Keratinocyte (primary cell): ENCODE results near the gene SCT. TPM values are rescaled to one million over a fixed set of nuclear protein-coding genes. Genes with fewer than 3 reads are reported as not detected.

ENCODE experiments used
- DNase-seq: peaks from one replicate; pipeline ENCODE4 v3.0.0-alpha.2; 2011; ENCODE audit warnings: low read depth, missing footprints, low spot score
- FAIRE-seq: peaks from 2 replicates; lab custom pipeline; 2011; peaks lifted over from hg19 to GRCh38; lab: Jason Lieb, UNC
- H2AFZ ChIP-seq: 2 replicates; pipeline ENCODE4 v1.6.0; 2012; ENCODE audit warnings: low read length, control low read depth, inconsistent platforms; ENCODE audit not compliant: control insufficient read depth
- H3K27ac ChIP-seq: 2 replicates; pipeline ENCODE4 v1.5.1; 2011; ENCODE audit warnings: low read length; ENCODE audit not compliant: control insufficient read depth, insufficient read depth
- H3K27me3 ChIP-seq: 3 replicates; pipeline ENCODE4 v1.6.0; 2011; ENCODE audit warnings: low read length; ENCODE audit not compliant: control insufficient read depth, insufficient read depth; ENCODE audit errors: extremely low read depth
- H3K36me3 ChIP-seq, 2 experiments: 2 replicates in 1 of 2; 3 replicates in 1 of 2; pipeline ENCODE4 v1.5.1; 2011; ENCODE audit warnings: low read length in 2 of 2, mild to moderate bottlenecking in 1 of 2; ENCODE audit not compliant: control insufficient read depth in 2 of 2, insufficient read depth in 2 of 2; ENCODE audit errors: extremely low read depth in 1 of 2
- H3K4me1 ChIP-seq: 3 replicates; pipeline ENCODE4 v1.5.1; 2011; ENCODE audit warnings: low read length; ENCODE audit not compliant: control insufficient read depth, insufficient read depth; ENCODE audit errors: extremely low read depth
- H3K4me2 ChIP-seq: 3 replicates; pipeline ENCODE4 v1.6.0; 2011; ENCODE audit warnings: low read depth, low read length; ENCODE audit not compliant: control insufficient read depth, insufficient read depth; ENCODE audit errors: extremely low read depth
- H3K4me3 ChIP-seq, 3 experiments: fragments of 200-600 bp in 1 of 3; sonication (generic) in 1 of 3; 2 replicates in 2 of 3; 3 replicates in 1 of 3; pipeline ENCODE4 v1.5.1; 2011 to 2016; ENCODE audit warnings: low read length in 3 of 3, mild to moderate bottlenecking in 3 of 3, control low read depth in 2 of 3, inconsistent platforms in 1 of 3, low read depth in 1 of 3, mixed read lengths in 1 of 3, mixed run types in 1 of 3, moderate library complexity in 1 of 3; ENCODE audit not compliant: control insufficient read depth in 2 of 3, insufficient read depth in 2 of 3; ENCODE audit errors: extremely low read depth in 1 of 3
- H3K79me2 ChIP-seq: 2 replicates; pipeline ENCODE4 v1.6.0; 2012; ENCODE audit warnings: low read length; ENCODE audit not compliant: control insufficient read depth, insufficient read depth
- H3K9ac ChIP-seq: 3 replicates; pipeline ENCODE4 v1.6.0; 2011; ENCODE audit warnings: low read length; ENCODE audit not compliant: control insufficient read depth, insufficient read depth; ENCODE audit errors: extremely low read depth
- H3K9me1 ChIP-seq: 3 replicates; pipeline ENCODE4 v1.6.0; 2011; ENCODE audit warnings: low read length; ENCODE audit not compliant: control insufficient read depth, insufficient read depth; ENCODE audit errors: extremely low read depth
- H3K9me3 ChIP-seq: 2 replicates; pipeline ENCODE4 v1.5.1; 2012; ENCODE audit warnings: low read depth, low read length; ENCODE audit not compliant: control insufficient read depth
- H4K20me1 ChIP-seq: 3 replicates; pipeline ENCODE4 v1.6.0; 2011; ENCODE audit warnings: low read length; ENCODE audit not compliant: control insufficient read depth, insufficient read depth; ENCODE audit errors: extremely low read depth
- CTCF ChIP-seq, 3 experiments: IDR thresholded peaks in 1 of 3; conservative IDR thresholded peaks in 1 of 3; optimal IDR thresholded peaks in 1 of 3; 2 replicates in 2 of 3; 3 replicates in 1 of 3; pipeline versions ENCODE3 to v1.5.1; 2011; ENCODE audit warnings: low read length in 3 of 3, mild to moderate bottlenecking in 3 of 3, moderate library complexity in 2 of 3, control low read depth in 1 of 3, inconsistent platforms in 1 of 3; ENCODE audit not compliant: insufficient read depth in 2 of 3; ENCODE audit errors: extremely low read depth in 1 of 3
- EZH2 ChIP-seq: IDR thresholded peaks from one replicate; pipeline ENCODE4 v1.6.1; 2012; ENCODE audit warnings: inconsistent platforms, mild to moderate bottlenecking, low read length, moderate library complexity
- dilution Hi-C: fragments of 300-500 bp; cut with MboI; formaldehyde crosslinking; loops from one replicate; pipeline ENCODE4 v1.7.0; 2020; ENCODE audit warnings: low sequenced_read_pairs; ENCODE audit not compliant: extremely low pct_ligation_motif_present
- polyA plus RNA-seq, 5 experiments: library from polyadenylated mRNA; depleted of rRNA in 3 of 5; stranded (reverse) in 3 of 5; stranded (forward) in 1 of 5; unstranded in 1 of 5; fragments of >200 nt; gene quantifications; 1 replicate in 1 of 5; 2 replicates in 3 of 5; 3 replicates in 1 of 5; pipeline versions ENCODE4 v1.2.1 to v1.2.3, GENCODE V29; 2011 to 2012; ENCODE audit warnings: missing spikeins in 2 of 5, low read depth in 1 of 5, low replicate concordance in 1 of 5

The SCT gene
- polyA plus RNA-seq, 1 donor (not counting 4 experiments of a cell fraction or from before 2014, with no cell fraction given) = not detected

GRCh38 chr11:584287-584686 lies 42.7 kb downstream of the SCT start:
- TF ChIP-seq CTCF (optimal IDR thresholded peaks at IDR 0.05 in 1 of 3, IDR thresholded peaks at IDR 0.05 in 1 of 3, conservative IDR thresholded peaks at IDR 0.05 in 1 of 3; ENCODE audit: extremely low read depth in 1 of 3, insufficient read depth in 2 of 3, low read length in 3 of 3) (no peak), EZH2 (no peak)
- no peak for DNase-seq
- H3K4me3 ChIP-seq = no peak overlapping the region
- H3K27ac ChIP-seq = no peak overlapping the region
- peaks cover 82% of the 10 kb centered on the region for H3K79me2 ChIP-seq
- H3K9ac ChIP-seq = no peak overlapping the region
- H3K4me1 ChIP-seq = peaks cover 7% of the 10 kb centered on the region
- no peak for FAIRE-seq
- peaks cover 24 to 44% of the 10 kb centered on the region in 2 experiments for H3K36me3 ChIP-seq
- H3K4me2 ChIP-seq = no peak overlapping the region
- H3K27me3 ChIP-seq = no peaks in the 10 kb centered on the region
- H4K20me1 ChIP-seq = peaks cover 28% of the 10 kb centered on the region
- H3K9me3 ChIP-seq = no peaks in the 10 kb centered on the region
- dilution Hi-C loops = no loop called here
- H2AFZ ChIP-seq = no peak overlapping the region
- H3K9me1 ChIP-seq = peaks cover under 1% of the 10 kb centered on the region

GRCh38 chr11:581752-582151 lies 45.2 kb downstream of the SCT start:
- TF ChIP-seq CTCF (optimal IDR thresholded peaks at IDR 0.05 in 1 of 3, IDR thresholded peaks at IDR 0.05 in 1 of 3, conservative IDR thresholded peaks at IDR 0.05 in 1 of 3; ENCODE audit: extremely low read depth in 1 of 3, insufficient read depth in 2 of 3, low read length in 3 of 3) (no peak), EZH2 (no peak)
- Histone ChIP-seq H3K4me1 (peaks cover 22% of the 10 kb centered on the region), H3K27me3 (no peaks in the 10 kb centered on the region), H3K27ac (no peak overlapping the region), H3K79me2 (peaks cover 88% of the 10 kb centered on the region), H3K4me2 (no peak overlapping the region), H4K20me1 (peaks cover 50% of the 10 kb centered on the region), H3K36me3 (peaks cover 17 to 29% of the 10 kb centered on the region in 2 experiments), H3K9ac (no peak overlapping the region), H2AFZ (no peak overlapping the region), H3K9me3 (no peaks in the 10 kb centered on the region), H3K9me1 (peaks cover 8% of the 10 kb centered on the region), H3K4me3 (no peak overlapping the region)
- no peak for DNase-seq
- dilution Hi-C loops = no loop called here
- FAIRE-seq = no peak
